Thyroid gland (tissue), 4 donors: ENCODE data around the gene KCNAB2.

Source experiments
- POLR2A ChIP-seq, 2 donors: fragments of 450-650 bp; IDR thresholded peaks; one replicate each; pipeline ENCODE4 v1.6.1; 2017; ENCODE audit warnings: antibody characterized with exemption in 2 of 2, mild to moderate bottlenecking in 2 of 2, moderate library complexity in 1 of 2
- TF ChIP-seq, protein P1 (sequence below), 6 experiments: fragments of 200-600 bp in 3 of 6; fragments of 450-650 bp in 3 of 6; sonication (generic) in 3 of 6; IDR thresholded peaks; one replicate each; pipeline ENCODE4 v1.5.1; 2016 to 2019; ENCODE audit warnings: antibody characterized with exemption in 6 of 6, mild to moderate bottlenecking in 2 of 6, inconsistent platforms in 1 of 6, moderate library complexity in 1 of 6

DNA sequence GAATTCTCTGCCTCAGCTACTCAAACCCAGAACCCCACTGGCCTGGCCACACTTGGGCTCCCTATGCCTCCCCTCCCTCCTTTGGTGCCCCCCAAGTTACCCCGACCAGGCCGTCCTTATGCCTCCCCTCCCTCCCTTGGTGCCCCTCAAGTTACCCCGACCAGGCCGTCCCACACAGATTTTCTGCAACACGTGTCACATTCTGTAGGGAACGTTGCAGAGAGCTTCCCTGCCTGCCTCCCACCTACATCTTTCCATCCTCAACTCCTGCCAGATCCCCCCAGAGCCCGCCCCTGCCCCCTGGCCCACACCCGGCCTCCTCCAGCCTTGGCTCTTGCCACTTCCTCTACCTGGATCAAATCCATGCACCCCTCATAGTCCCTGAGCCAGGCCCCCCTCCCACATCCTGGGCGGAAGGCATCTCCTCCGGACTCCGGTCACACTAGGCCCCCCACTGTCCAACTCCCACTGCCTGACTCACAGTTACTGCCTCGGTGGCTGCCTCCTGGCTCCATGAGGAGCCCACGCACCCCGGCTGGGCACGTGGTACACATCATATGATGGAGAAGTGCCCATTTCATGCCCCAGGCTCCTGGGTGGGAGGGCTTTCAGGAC lies 41.2 kb downstream of the KCNAB2 start:
- TF ChIP-seq, protein P1, sequence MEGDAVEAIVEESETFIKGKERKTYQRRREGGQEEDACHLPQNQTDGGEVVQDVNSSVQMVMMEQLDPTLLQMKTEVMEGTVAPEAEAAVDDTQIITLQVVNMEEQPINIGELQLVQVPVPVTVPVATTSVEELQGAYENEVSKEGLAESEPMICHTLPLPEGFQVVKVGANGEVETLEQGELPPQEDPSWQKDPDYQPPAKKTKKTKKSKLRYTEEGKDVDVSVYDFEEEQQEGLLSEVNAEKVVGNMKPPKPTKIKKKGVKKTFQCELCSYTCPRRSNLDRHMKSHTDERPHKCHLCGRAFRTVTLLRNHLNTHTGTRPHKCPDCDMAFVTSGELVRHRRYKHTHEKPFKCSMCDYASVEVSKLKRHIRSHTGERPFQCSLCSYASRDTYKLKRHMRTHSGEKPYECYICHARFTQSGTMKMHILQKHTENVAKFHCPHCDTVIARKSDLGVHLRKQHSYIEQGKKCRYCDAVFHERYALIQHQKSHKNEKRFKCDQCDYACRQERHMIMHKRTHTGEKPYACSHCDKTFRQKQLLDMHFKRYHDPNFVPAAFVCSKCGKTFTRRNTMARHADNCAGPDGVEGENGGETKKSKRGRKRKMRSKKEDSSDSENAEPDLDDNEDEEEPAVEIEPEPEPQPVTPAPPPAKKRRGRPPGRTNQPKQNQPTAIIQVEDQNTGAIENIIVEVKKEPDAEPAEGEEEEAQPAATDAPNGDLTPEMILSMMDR (IDR thresholded peaks at IDR 0.05): no peak
- no peak for TF ChIP-seq POLR2A (IDR thresholded peaks at IDR 0.05)
